Vagina (tissue), 2 donors: ENCODE data around the gene GJE1.

Experiments
- POLR2A ChIP-seq, 2 donors: fragments of 450-650 bp; IDR thresholded peaks; one replicate each; pipeline ENCODE4 v1.6.1; 2017; ENCODE audit warnings: antibody characterized with exemption in 2 of 2, mild to moderate bottlenecking in 2 of 2, moderate library complexity in 2 of 2
- POLR2AphosphoS5 ChIP-seq, 2 donors: sonication (generic); formaldehyde crosslinking; IDR thresholded peaks; one replicate each; pipeline ENCODE4 v1.9.0; 2017; ENCODE audit warnings: antibody characterized with exemption in 2 of 2, mild to moderate bottlenecking in 2 of 2, low read depth in 1 of 2; ENCODE audit not compliant: insufficient read depth in 1 of 2
- TF ChIP-seq, protein P1 (sequence below), 3 experiments: fragments of 450-650 bp in 2 of 3; fragments of 200-600 bp in 1 of 3; sonication (generic) in 1 of 3; IDR thresholded peaks; one replicate each; pipeline ENCODE4 v1.5.1; 2017 to 2019; ENCODE audit warnings: antibody characterized with exemption in 3 of 3, mild to moderate bottlenecking in 2 of 3, moderate library complexity in 2 of 3

DNA sequence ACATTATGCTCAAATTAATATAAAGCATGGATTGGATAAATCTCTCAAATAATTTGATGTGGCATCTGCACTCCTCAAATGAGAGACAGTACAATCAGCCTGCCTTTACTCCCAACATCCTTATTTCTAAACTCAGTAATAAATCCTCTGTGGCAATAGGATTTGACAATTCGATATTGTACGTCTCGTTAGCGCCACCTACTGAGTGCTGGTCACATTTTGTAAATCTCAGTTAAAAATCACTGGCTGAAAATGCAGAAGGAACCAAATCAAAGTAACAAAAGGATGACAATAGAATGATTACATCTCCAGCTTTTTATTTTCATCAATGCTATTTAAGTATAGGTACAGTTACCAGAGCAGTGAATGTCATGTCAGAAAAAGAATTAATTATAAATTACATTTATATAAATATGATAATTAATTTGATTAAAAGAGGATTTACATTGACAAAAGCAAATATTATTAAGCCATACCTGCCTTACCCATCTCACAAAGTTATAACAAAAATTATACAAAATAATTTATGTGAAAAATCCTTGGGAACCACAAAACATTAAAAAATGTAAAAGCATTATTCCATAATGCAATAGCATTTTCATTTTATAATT is 20.2 kb upstream of the GJE1 start:
- TF ChIP-seq, protein P1, sequence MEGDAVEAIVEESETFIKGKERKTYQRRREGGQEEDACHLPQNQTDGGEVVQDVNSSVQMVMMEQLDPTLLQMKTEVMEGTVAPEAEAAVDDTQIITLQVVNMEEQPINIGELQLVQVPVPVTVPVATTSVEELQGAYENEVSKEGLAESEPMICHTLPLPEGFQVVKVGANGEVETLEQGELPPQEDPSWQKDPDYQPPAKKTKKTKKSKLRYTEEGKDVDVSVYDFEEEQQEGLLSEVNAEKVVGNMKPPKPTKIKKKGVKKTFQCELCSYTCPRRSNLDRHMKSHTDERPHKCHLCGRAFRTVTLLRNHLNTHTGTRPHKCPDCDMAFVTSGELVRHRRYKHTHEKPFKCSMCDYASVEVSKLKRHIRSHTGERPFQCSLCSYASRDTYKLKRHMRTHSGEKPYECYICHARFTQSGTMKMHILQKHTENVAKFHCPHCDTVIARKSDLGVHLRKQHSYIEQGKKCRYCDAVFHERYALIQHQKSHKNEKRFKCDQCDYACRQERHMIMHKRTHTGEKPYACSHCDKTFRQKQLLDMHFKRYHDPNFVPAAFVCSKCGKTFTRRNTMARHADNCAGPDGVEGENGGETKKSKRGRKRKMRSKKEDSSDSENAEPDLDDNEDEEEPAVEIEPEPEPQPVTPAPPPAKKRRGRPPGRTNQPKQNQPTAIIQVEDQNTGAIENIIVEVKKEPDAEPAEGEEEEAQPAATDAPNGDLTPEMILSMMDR (IDR thresholded peaks at IDR 0.05): peak; percentile 6 to 52 (median 51)
- TF ChIP-seq POLR2A (IDR thresholded peaks at IDR 0.05) (no peak), POLR2AphosphoS5 (IDR thresholded peaks at IDR 0.05; ENCODE audit: insufficient read depth in 1 of 2, low read depth in 1 of 2) (no peak)
